H9 (cell line): Measurements from ENCODE around the gene OTOGL. TPM values are rescaled to one million over a fixed set of nuclear protein-coding genes. Genes with fewer than 3 reads are reported as not detected.

Experiments used
- DNase-seq: peaks from one replicate; pipeline ENCODE4 v3.0.0-alpha.2; 2017
- H2AFZ ChIP-seq: one replicate; pipeline ENCODE4 v1.6.1; 2013; ENCODE audit warnings: mild to moderate bottlenecking, low read length, control low read depth, moderate library complexity
- H2AK5ac ChIP-seq: 2 replicates; pipeline ENCODE4 v1.6.1; 2013; ENCODE audit warnings: low read length, control low read depth, mixed read lengths; ENCODE audit not compliant: insufficient read length
- H2BK120ac ChIP-seq: one replicate; pipeline ENCODE4 v1.6.1; 2013; ENCODE audit warnings: low read depth, mild to moderate bottlenecking, low read length, control low read depth, inconsistent platforms; ENCODE audit not compliant: poor library complexity, severe bottlenecking
- H2BK12ac ChIP-seq: 2 replicates; pipeline ENCODE4 v1.6.1; 2013; ENCODE audit warnings: low read length, control low read depth, mixed read lengths, low read depth; ENCODE audit not compliant: insufficient read length
- H2BK15ac ChIP-seq: 2 replicates; pipeline ENCODE4 v1.6.1; 2013; ENCODE audit warnings: low read depth, low read length, control low read depth
- H2BK20ac ChIP-seq: one replicate; pipeline ENCODE4 v1.6.1; 2013; ENCODE audit warnings: low read depth, mild to moderate bottlenecking, low read length, control low read depth, inconsistent platforms; ENCODE audit not compliant: poor library complexity, severe bottlenecking
- H2BK5ac ChIP-seq: 2 replicates; pipeline ENCODE4 v1.6.1; 2013; ENCODE audit warnings: low read length, control low read depth, mixed read lengths; ENCODE audit not compliant: insufficient read length
- H3K14ac ChIP-seq: 2 replicates; pipeline ENCODE4 v1.6.1; 2013; ENCODE audit warnings: low read length, control low read depth; ENCODE audit not compliant: insufficient read depth
- H3K18ac ChIP-seq: 2 replicates; pipeline ENCODE4 v1.6.1; 2013; ENCODE audit warnings: low read depth, mild to moderate bottlenecking, mixed read lengths, low read length, control low read depth; ENCODE audit not compliant: insufficient read length
- H3K23ac ChIP-seq: 2 replicates; pipeline ENCODE4 v1.6.1; 2013; ENCODE audit warnings: low read length, control low read depth, mixed read lengths, low read depth; ENCODE audit not compliant: insufficient read length
- H3K23me2 ChIP-seq: 2 replicates; pipeline ENCODE4 v1.6.1; 2013; ENCODE audit warnings: low read depth, mild to moderate bottlenecking, mixed read lengths, low read length, control low read depth; ENCODE audit not compliant: insufficient read length, poor library complexity, severe bottlenecking
- H3K27ac ChIP-seq: 2 replicates; pipeline ENCODE4 v1.5.1; 2013; ENCODE audit warnings: low read length, control low read depth, mixed read lengths, low read depth; ENCODE audit not compliant: insufficient read length
- H3K27me3 ChIP-seq: 2 replicates; pipeline ENCODE4 v1.6.1; 2013; ENCODE audit warnings: low read length, control low read depth, inconsistent platforms; ENCODE audit not compliant: insufficient read depth
- H3K4ac ChIP-seq: 2 replicates; pipeline ENCODE4 v1.6.1; 2013; ENCODE audit warnings: low read depth, mild to moderate bottlenecking, control low read depth, inconsistent platforms, low read length, moderate library complexity
- H3K4me1 ChIP-seq: 2 replicates; pipeline ENCODE4 v1.6.1; 2013; ENCODE audit warnings: low read length, control low read depth, inconsistent platforms; ENCODE audit not compliant: insufficient read depth
- H3K4me2 ChIP-seq: 2 replicates; pipeline ENCODE4 v1.6.1; 2013; ENCODE audit warnings: low read length, control low read depth, mixed read lengths; ENCODE audit not compliant: insufficient read length, insufficient read depth
- H3K56ac ChIP-seq: 2 replicates; pipeline ENCODE4 v1.6.1; 2013; ENCODE audit warnings: low read depth, mild to moderate bottlenecking, mixed read lengths, low read length, control low read depth; ENCODE audit not compliant: insufficient read length
- H3K79me1 ChIP-seq: 2 replicates; pipeline ENCODE4 v1.6.1; 2013; ENCODE audit warnings: low read depth, mild to moderate bottlenecking, moderate library complexity, low read length, control low read depth, inconsistent platforms; ENCODE audit not compliant: insufficient read depth, poor library complexity, severe bottlenecking
- H3K79me2 ChIP-seq: 2 replicates; pipeline ENCODE4 v1.6.1; 2013; ENCODE audit warnings: low read length, control low read depth, inconsistent platforms; ENCODE audit not compliant: insufficient read depth
- H3K9ac ChIP-seq: 2 replicates; pipeline ENCODE4 v1.6.1; 2013; ENCODE audit warnings: low read length, control low read depth, mixed read lengths; ENCODE audit not compliant: insufficient read length; ENCODE audit errors: extremely low read depth
- H3K9me3 ChIP-seq: one replicate; pipeline ENCODE4 v1.6.1; 2013; ENCODE audit warnings: low read depth, low read length, inconsistent platforms; ENCODE audit not compliant: control insufficient read depth
- H3T11ph ChIP-seq: one replicate; pipeline ENCODE4 v1.6.1; 2013; ENCODE audit warnings: mild to moderate bottlenecking, low read length, control low read depth, inconsistent platforms
- H4K20me1 ChIP-seq: one replicate; pipeline ENCODE4 v1.6.1; 2013; ENCODE audit not compliant: control insufficient read depth, insufficient read length, insufficient read depth
- H4K5ac ChIP-seq: 2 replicates; pipeline ENCODE4 v1.6.1; 2013; ENCODE audit warnings: low read depth, mild to moderate bottlenecking, mixed read lengths, low read length, control low read depth; ENCODE audit not compliant: insufficient read length
- H4K8ac ChIP-seq: replicated peaks from 2 replicates; pipeline ENCODE4 v1.6.1; 2013; ENCODE audit warnings: low read length, control low read depth, mixed read lengths, low read depth; ENCODE audit not compliant: insufficient read length
- H4K91ac ChIP-seq: 2 replicates; pipeline ENCODE4 v1.6.1; 2013; ENCODE audit warnings: low read depth, mild to moderate bottlenecking, moderate library complexity, mixed read lengths, low read length, control low read depth; ENCODE audit not compliant: insufficient read length
- H3K27ac Mint-ChIP-seq, 3 experiments: 2 replicates in 2 of 3; 3 replicates in 1 of 3; pipeline ENCODE4 v1.8.0; 2020 to 2021; ENCODE audit warnings: mixed read lengths in 3 of 3, mild to moderate bottlenecking in 1 of 3, moderate library complexity in 1 of 3
- H3K27me3 Mint-ChIP-seq: 2 replicates; pipeline ENCODE4 v1.8.0; 2021; ENCODE audit warnings: low read depth, mild to moderate bottlenecking, moderate library complexity, mixed read lengths
- H3K36me3 Mint-ChIP-seq, 3 experiments: 2 replicates in 2 of 3; 3 replicates in 1 of 3; pipeline ENCODE4 v1.8.0; 2020 to 2021; ENCODE audit warnings: low read depth in 3 of 3, mixed read lengths in 3 of 3; ENCODE audit not compliant: insufficient read depth in 1 of 3
- H3K4me1 Mint-ChIP-seq, 2 experiments: 2 replicates each; pipeline ENCODE4 v1.8.0; 2020; ENCODE audit warnings: mixed read lengths in 2 of 2
- H3K4me3 Mint-ChIP-seq, 2 experiments: 2 replicates in 1 of 2; 3 replicates in 1 of 2; pipeline ENCODE4 v1.8.0; 2020 to 2021; ENCODE audit warnings: mild to moderate bottlenecking in 2 of 2, mixed read lengths in 2 of 2, moderate library complexity in 1 of 2
- H3K9me3 Mint-ChIP-seq, 2 experiments: 2 replicates in 1 of 2; 3 replicates in 1 of 2; pipeline ENCODE4 v1.8.0; 2020; ENCODE audit warnings: mild to moderate bottlenecking in 2 of 2, mixed read lengths in 2 of 2, moderate library complexity in 1 of 2
- total RNA-seq: library from RNA; stranded (reverse); gene quantifications from 2 replicates; pipeline ENCODE4 v1.2.1, GENCODE V29; 2021
- TF ChIP-seq, protein P1 (sequence below): fragments of 200-600 bp; sonication (generic); conservative IDR thresholded peaks from 3 replicates; pipeline ENCODE4 v1.8.0; 2021; ENCODE audit warnings: antibody characterized with exemption, mild to moderate bottlenecking

OTOGL gene
- total RNA-seq, 1 experiment from 2014 or later: 0.11 TPM

DNA sequence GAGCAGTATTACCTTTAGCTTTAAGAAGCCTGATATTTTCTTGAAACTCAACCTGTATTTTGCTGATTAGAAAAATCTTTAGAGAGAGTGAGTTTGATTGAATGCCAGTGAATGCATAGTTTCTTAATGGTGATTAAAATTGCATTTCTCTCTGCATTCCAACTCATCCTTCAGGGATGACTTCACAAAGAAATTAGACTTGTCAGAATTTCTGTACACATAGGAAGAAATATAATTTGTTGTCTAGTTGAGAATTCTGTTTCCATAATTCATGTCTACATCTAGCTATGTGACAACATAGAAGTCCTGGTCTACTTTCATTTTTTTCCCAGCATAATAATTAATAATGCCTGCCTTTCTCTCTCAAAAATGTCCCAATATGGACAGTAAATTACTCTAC is 136.6 kb downstream of the OTOGL start:
- no peak overlapping the region for H3K9ac ChIP-seq
- Mint-ChIP-seq H3K4me1 (peaks cover 0 to 4% of the 10 kb centered on the region in 2 experiments; a peak in 1 of 4 replicates), H3K27ac (no peak overlapping the region), H3K36me3 (no peaks in the 10 kb centered on the region), H3K4me3 (no peak overlapping the region), H3K9me3 (peaks cover 2 to 5% of the 10 kb centered on the region in 2 experiments; a peak in 3 of 5 replicates), H3K27me3 (no peaks in the 10 kb centered on the region; the same call in 1 of the 2 replicates)
- H2BK5ac ChIP-seq: no peak overlapping the region
- H2AFZ ChIP-seq: no peak overlapping the region
- H3K4me2 ChIP-seq: no peak overlapping the region
- no peak overlapping the region for H3K18ac ChIP-seq
- H3K79me1 ChIP-seq: no peaks in the 10 kb centered on the region
- H3K4me1 ChIP-seq: no peaks in the 10 kb centered on the region
- no peak overlapping the region for H4K5ac ChIP-seq
- no peak overlapping the region for H2AK5ac ChIP-seq
- no peak overlapping the region for H2BK12ac ChIP-seq
- H3K23ac ChIP-seq: no peak overlapping the region
- H4K8ac ChIP-seq: no peak overlapping the region
- no peak overlapping the region for H3K4ac ChIP-seq
- H3K14ac ChIP-seq: no peak overlapping the region
- H2BK20ac ChIP-seq: no peak overlapping the region
- H3K23me2 ChIP-seq: no peaks in the 10 kb centered on the region
- H4K20me1 ChIP-seq: no peaks in the 10 kb centered on the region
- TF ChIP-seq, protein P1, sequence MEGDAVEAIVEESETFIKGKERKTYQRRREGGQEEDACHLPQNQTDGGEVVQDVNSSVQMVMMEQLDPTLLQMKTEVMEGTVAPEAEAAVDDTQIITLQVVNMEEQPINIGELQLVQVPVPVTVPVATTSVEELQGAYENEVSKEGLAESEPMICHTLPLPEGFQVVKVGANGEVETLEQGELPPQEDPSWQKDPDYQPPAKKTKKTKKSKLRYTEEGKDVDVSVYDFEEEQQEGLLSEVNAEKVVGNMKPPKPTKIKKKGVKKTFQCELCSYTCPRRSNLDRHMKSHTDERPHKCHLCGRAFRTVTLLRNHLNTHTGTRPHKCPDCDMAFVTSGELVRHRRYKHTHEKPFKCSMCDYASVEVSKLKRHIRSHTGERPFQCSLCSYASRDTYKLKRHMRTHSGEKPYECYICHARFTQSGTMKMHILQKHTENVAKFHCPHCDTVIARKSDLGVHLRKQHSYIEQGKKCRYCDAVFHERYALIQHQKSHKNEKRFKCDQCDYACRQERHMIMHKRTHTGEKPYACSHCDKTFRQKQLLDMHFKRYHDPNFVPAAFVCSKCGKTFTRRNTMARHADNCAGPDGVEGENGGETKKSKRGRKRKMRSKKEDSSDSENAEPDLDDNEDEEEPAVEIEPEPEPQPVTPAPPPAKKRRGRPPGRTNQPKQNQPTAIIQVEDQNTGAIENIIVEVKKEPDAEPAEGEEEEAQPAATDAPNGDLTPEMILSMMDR: no peak
- no peak overlapping the region for H4K91ac ChIP-seq
- H3K27me3 ChIP-seq: no peaks in the 10 kb centered on the region
- H2BK15ac ChIP-seq: no peak overlapping the region
- no peaks in the 10 kb centered on the region for H3K79me2 ChIP-seq
- no peak overlapping the region for H3T11ph ChIP-seq
- H2BK120ac ChIP-seq: no peak overlapping the region
- H3K56ac ChIP-seq: no peak overlapping the region
- DNase-seq: no peak
- no peak overlapping the region for H3K27ac ChIP-seq
- H3K9me3 ChIP-seq: no peaks in the 10 kb centered on the region
